Astrocyte of the cerebellum (primary cell): ENCODE data around the gene HOXB2.

Experiments used
- DNase-seq: peaks from one replicate; pipeline ENCODE4 v3.0.0-alpha.2; 2011; ENCODE audit warnings: low read depth
- H3K4me3 ChIP-seq: 2 replicates; pipeline ENCODE4 v1.5.1; 2011; ENCODE audit warnings: mild to moderate bottlenecking, low read depth, low read length, moderate library complexity
- in situ Hi-C: cut with HindIII; loops from 2 replicates; pipeline ENCODE4 v1.10.0; 2017; ENCODE audit warnings: low sequenced_read_pairs
- TF ChIP-seq, protein P1 (sequence below): IDR thresholded peaks from 2 replicates; pipeline ENCODE4 v1.5.1; 2012; ENCODE audit warnings: low read length, low read depth, moderate library complexity, mild to moderate bottlenecking; ENCODE audit errors: missing control alignments

Gene HOXB2

DNA sequence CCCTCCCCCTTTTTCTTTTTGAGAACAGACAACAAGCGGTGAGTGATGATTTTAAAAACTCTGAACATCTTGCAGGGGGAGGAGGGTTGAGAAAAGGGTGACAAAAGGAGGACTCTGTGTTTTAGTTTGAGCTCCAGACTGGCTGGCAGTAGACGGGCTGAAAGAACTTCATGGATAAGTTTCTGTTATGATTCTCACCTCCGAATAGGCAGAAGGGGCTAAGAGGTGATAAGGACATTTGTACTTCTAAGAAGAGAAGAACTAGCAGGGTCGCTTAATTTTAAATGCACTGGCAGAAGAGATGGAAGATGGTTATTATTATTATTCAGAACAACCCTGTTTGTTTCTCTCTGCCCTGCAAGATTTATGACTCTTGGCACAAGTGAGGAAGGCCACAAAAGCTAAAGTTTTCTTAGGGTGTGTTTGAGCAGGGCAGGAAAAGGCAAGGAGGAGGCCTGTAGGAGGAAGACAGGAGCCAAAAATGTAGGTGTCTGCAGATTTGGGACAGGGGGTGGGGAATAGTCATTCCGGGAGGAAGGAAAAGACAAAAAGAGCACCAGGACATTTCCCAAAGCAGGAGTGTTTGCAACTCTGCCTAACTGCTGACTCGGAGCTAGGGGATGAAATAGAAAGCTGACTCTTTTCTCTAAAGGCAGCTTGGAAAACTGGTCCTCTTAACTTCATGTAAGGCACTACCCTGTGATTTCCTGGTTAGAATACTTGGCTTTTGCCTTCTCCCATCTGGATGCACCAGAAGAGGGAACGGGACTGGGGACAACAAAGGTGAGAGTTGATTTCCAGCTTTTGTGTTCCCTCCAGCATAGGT is 11.9 kb upstream of the HOXB2 start:
- DNase-seq, result no peak
- H3K4me3 ChIP-seq, result peak overlapping the region; percentile 82
- TF ChIP-seq, protein P1, sequence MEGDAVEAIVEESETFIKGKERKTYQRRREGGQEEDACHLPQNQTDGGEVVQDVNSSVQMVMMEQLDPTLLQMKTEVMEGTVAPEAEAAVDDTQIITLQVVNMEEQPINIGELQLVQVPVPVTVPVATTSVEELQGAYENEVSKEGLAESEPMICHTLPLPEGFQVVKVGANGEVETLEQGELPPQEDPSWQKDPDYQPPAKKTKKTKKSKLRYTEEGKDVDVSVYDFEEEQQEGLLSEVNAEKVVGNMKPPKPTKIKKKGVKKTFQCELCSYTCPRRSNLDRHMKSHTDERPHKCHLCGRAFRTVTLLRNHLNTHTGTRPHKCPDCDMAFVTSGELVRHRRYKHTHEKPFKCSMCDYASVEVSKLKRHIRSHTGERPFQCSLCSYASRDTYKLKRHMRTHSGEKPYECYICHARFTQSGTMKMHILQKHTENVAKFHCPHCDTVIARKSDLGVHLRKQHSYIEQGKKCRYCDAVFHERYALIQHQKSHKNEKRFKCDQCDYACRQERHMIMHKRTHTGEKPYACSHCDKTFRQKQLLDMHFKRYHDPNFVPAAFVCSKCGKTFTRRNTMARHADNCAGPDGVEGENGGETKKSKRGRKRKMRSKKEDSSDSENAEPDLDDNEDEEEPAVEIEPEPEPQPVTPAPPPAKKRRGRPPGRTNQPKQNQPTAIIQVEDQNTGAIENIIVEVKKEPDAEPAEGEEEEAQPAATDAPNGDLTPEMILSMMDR, result no peak
- in situ Hi-C loops, result no loop called here

DNA sequence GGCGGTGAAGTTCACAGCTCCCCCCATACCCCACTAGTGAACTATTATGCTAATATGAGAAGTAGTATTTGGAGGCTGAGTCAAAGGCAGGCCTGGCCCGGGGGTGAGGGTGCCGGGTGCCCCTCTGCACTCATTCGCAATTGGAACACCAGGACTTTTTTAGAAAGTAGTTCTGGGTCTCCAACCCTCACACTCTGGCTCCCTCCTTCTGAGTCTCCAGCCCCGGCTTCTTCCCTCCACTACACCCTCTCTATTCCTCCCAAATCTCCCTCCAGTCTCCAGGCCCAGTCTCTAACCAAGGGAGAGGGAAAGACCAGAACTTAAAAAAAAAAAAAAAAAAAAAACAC is 11.3 kb upstream of the HOXB2 start:
- no peak for DNase-seq
- in situ Hi-C loops, result no loop called here
- TF ChIP-seq, protein P1, result no peak
- peak overlapping the region; percentile 82 for H3K4me3 ChIP-seq

- DNase-seq, result peak; percentile 81
- TF ChIP-seq, protein P1, result no peak
- in situ Hi-C loops, result no loop called here
- peak overlapping the region; percentile 82 for H3K4me3 ChIP-seq
Measured at GRCh38 chr17:48555258-48556228, 10.6 kb upstream of the HOXB2 start.

- peak overlapping the region; percentile 82 for H3K4me3 ChIP-seq
- no peak for DNase-seq
- TF ChIP-seq, protein P1, result no peak
- in situ Hi-C loops, result no loop called here
Measured at GRCh38 chr17:48554412-48555257, 9.7 kb upstream of the HOXB2 start.

DNA sequence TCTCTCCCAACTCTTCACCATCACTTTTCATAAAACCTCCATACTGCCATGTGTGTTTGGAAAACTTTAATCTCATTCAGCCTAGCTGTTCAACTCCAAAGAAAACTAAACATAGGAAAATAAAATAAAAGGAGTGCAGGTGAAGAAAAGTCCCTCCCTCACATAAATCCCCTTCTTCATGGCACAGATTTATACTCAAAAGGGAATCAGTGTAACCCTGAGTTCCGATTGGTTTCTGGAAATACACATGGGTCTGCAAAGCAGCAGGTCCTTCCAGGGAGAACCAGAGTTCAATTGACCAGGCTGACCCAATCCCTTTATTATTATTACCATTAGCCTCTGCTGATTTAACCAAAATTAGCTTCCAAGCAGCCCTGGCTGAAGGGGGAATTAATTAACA is 8.9 kb upstream of the HOXB2 start:
- in situ Hi-C loops, result no loop called here
- no peak for DNase-seq
- peak overlapping the region; percentile 82 for H3K4me3 ChIP-seq
- TF ChIP-seq, protein P1, result no peak

DNA sequence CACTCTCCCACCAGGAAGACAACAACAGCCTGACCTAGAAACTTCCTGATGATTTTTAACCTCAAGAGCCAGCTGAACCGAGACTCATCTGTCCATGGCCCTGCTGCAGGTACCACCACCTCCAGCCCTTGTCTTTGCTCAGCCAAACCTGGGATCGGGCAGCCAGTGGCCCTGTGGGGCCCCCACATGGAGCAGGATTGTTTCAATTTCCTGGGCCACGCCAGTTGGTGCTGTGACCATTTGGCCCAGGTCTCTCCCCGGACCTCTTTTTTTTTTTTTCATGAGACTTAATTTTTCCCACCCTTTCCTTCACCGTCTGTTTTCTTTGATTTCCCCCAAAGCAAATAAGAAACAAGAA is 8.3 kb upstream of the HOXB2 start:
- TF ChIP-seq, protein P1, result no peak
- in situ Hi-C loops, result no loop called here
- no peak for DNase-seq
- H3K4me3 ChIP-seq, result peak overlapping the region; percentile 82
